ENCODE measurements around the gene STAM2.
"Not testable (repeated sequence)": the region's sequence is repeated elsewhere in the genome, so short reads cannot be mapped to it uniquely, and the experiment has no call there.

Gene STAM2

DNA sequence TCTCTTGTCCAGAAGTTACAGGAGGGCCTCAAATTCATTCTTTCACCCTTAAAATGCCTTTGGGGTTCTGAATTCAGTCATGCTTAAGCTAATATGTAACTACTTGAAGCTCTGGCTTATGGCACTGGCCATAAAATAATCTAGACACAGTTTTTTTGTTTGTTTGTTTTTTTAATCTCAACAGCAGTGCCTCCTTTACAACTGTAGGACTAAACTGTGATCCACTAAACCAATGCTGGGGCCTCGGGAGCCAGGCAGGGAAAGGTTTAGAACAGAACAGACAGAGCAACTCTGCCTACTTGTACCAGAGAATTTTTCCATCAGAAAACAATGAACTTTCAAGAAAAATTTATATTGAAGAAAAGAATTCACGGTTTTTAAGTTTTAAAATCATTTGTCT is 1.7 kb downstream of the STAM2 start:
- in situ Hi-C loops (cut with HindIII; ENCODE audit: low sequenced_read_pairs) = no loop called here

GRCh38 chr2:152172201-152172785 is 3.3 kb downstream of the STAM2 start:
- in situ Hi-C loops (cut with HindIII; ENCODE audit: low sequenced_read_pairs) = not testable (repeated sequence)

GRCh38 chr2:152171718-152172117 is 3.8 kb downstream of the STAM2 start:
- in situ Hi-C loops (cut with HindIII; ENCODE audit: low sequenced_read_pairs) = no loop called here

DNA sequence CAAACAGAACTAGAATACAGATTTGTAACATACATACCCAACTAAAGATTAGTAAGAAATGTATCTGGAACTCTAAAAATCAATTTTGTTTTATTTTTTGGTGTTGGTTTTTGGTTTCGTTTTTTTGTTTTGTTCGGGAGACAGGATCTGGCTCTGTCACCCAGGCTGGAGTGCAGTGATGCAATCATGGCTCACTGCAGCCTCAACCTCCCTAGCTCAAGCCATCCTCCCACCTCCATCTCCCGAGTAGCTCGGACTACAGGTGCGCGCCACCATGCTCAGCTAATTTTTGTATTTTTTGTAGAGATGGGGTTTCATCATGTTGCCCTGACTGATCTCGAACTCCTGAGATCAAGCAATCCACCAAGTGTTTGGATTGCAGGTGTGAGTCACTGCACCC is 6.4 kb downstream of the STAM2 start:
- in situ Hi-C loops (cut with HindIII; ENCODE audit: low sequenced_read_pairs) = not testable (repeated sequence)

DNA sequence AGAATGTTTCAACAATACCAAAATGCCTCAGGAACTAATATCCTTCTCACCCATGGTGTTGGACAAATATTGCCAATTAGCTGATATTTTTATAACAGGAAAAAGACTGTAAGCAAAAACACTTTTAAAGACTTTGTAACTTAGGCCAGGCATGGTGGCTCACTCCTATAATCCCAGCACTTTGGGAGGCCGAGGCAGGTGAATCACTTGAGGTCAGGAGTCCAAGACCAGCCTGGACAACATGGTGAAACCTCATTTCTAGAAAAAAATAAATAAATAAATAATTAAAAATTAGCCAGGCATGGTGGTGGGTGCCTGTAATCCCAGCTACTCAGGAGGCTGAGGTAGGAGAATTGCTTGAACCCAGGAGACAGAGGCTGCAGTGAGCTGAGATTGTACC is 8.1 kb downstream of the STAM2 start:
- in situ Hi-C loops (cut with HindIII; ENCODE audit: low sequenced_read_pairs) = not testable (repeated sequence)

- in situ Hi-C loops (cut with HindIII; ENCODE audit: low sequenced_read_pairs) = no loop called here
Measured at GRCh38 chr2:152167065-152167464, 8.5 kb downstream of the STAM2 start.

GRCh38 chr2:152166633-152167032 is 8.9 kb downstream of the STAM2 start:
- in situ Hi-C loops (cut with HindIII; ENCODE audit: low sequenced_read_pairs) = no loop called here

DNA sequence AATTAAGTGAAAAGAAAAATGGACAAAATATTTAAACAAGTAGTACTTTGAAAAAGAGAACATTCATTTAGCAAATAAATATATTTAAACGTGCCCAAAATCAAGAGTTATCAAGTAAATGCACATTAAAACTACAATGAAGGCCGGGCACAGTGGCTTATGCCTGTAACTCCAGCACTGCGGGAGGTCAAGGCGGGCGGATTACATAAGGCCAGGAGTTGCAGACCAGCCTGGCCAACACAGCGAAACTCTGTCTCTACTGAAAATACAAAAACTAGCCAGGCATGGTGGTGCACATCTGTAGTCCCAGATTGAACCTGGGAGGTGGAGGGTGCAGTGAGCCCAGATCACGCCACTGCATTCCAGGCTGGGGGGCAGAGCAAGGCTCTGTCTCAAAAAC is 9.8 kb downstream of the STAM2 start:
- in situ Hi-C loops (cut with HindIII; ENCODE audit: low sequenced_read_pairs) = no loop called here

DNA sequence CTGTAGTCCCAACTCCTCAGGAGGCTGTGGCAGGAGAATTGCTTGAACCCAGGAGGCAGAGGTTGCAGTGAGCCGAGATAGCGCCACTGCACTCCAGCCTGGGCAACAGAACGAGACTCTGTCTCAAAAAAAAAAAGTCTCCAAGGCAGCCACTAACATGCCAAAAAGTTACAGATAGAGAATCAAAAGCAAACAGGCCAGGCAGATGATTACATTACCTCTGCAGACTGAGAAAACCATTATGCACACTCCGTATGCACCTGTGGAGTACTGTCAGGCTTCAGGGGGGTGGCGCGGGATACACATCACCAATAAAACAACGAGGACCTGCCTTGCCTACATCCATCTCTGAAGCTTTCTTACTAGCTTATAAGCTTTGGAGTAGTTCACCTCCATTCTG is 10.3 kb downstream of the STAM2 start:
- in situ Hi-C loops (cut with HindIII; ENCODE audit: low sequenced_read_pairs) = no loop called here

GRCh38 chr2:152163669-152164068 is 11.9 kb downstream of the STAM2 start:
- in situ Hi-C loops (cut with HindIII; ENCODE audit: low sequenced_read_pairs) = not testable (repeated sequence)

GRCh38 chr2:152162141-152162540 is 13.4 kb downstream of the STAM2 start:
- in situ Hi-C loops (cut with HindIII; ENCODE audit: low sequenced_read_pairs) = no loop called here

DNA sequence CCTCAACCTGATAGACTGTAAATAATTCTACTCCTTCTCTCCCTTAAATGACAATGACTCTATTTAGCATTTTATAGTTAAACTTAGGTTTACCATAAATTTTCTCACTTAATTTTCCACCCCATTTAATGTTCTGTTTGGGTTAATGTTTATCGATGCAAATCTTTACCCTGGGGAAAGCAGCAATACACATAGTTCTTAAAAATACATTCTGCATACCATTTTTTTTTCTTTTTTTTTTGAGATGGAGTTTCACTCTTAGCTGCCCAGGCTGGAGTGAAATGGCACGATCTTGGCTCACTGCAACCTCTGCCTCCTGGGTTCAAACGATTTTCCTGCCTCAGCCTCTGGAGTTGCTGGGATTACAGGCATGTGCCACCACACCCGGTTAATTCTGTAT is 14.0 kb downstream of the STAM2 start:
- in situ Hi-C loops (cut with HindIII; ENCODE audit: low sequenced_read_pairs) = no loop called here

GRCh38 chr2:152160378-152160777 is 15.2 kb downstream of the STAM2 start:
- in situ Hi-C loops (cut with HindIII; ENCODE audit: low sequenced_read_pairs) = not testable (repeated sequence)

- in situ Hi-C loops (cut with HindIII; ENCODE audit: low sequenced_read_pairs) = no loop called here
Measured at GRCh38 chr2:152157253-152157652, 18.3 kb downstream of the STAM2 start.

GRCh38 chr2:152155209-152155608 is 20.4 kb downstream of the STAM2 start:
- in situ Hi-C loops (cut with HindIII; ENCODE audit: low sequenced_read_pairs) = no loop called here

GRCh38 chr2:152154462-152154861 is 21.1 kb downstream of the STAM2 start:
- in situ Hi-C loops (cut with HindIII; ENCODE audit: low sequenced_read_pairs) = no loop called here

GRCh38 chr2:152134488-152135280 is 40.9 kb downstream of the STAM2 start:
- in situ Hi-C loops (cut with HindIII; ENCODE audit: low sequenced_read_pairs) = no loop called here

GRCh38 chr2:152132306-152132705 is 43.3 kb downstream of the STAM2 start:
- in situ Hi-C loops (cut with HindIII; ENCODE audit: low sequenced_read_pairs) = no loop called here

- in situ Hi-C loops (cut with HindIII; ENCODE audit: low sequenced_read_pairs) = no loop called here
Measured at GRCh38 chr2:152127628-152128027, 47.9 kb downstream of the STAM2 start.

- in situ Hi-C loops (cut with HindIII; ENCODE audit: low sequenced_read_pairs) = no loop called here
Measured at GRCh38 chr2:152126664-152127063, 48.9 kb downstream of the STAM2 start.

DNA sequence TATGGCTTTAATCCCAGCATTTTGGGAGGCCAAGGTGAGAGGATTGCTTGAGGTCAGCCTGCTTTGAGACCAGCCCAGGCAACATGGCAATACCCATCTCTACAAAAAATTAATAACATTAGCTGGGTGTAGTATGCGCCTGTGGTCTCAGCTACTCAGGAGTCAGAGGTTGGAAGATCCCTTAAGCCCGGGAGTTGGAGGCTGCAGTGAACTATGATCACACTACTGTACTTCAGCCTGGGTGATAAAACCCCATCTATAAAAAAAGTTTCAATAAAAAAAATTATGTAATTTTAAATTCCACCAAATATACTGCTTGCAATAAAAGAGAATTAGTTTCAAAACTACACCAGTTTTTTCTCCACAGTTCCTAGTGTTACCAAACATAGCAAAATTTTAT is 53.4 kb downstream of the STAM2 start:
- in situ Hi-C loops (cut with HindIII; ENCODE audit: low sequenced_read_pairs) = no loop called here

- in situ Hi-C loops (cut with HindIII; ENCODE audit: low sequenced_read_pairs) = no loop called here
Measured at GRCh38 chr2:152120430-152120829, 55.1 kb downstream of the STAM2 start.

DNA sequence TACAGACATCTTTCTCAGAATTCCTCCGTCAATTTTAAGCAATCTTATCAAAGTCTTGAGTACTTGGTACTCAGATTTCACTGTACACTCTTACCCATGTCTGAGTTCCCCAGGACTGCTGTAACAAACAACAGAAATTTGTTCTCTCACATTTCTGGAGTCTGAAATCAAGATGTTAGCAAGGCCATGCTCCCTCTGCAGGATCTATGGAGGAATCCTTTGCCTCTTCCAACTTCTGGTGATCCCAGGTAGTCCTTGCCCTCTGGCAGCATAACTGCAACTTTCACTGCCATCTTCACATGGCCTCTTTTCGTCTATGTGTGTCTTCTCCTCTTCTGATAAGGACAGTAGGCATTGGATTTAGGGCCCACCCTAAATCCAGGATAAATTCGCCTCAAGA is 59.6 kb downstream of the STAM2 start:
- in situ Hi-C loops (cut with HindIII; ENCODE audit: low sequenced_read_pairs) = no loop called here

Measured in DLD1 (cell line).